GM15510 (cell line): ENCODE measurements around the gene ATP10A.

ENCODE experiments used
- POLR2A ChIP-seq: IDR thresholded peaks from 3 replicates; pipeline ENCODE4 v1.6.1; 2011; ENCODE audit warnings: borderline replicate concordance; ENCODE audit not compliant: insufficient read length; ENCODE audit errors: extremely low read depth

Gene ATP10A

DNA sequence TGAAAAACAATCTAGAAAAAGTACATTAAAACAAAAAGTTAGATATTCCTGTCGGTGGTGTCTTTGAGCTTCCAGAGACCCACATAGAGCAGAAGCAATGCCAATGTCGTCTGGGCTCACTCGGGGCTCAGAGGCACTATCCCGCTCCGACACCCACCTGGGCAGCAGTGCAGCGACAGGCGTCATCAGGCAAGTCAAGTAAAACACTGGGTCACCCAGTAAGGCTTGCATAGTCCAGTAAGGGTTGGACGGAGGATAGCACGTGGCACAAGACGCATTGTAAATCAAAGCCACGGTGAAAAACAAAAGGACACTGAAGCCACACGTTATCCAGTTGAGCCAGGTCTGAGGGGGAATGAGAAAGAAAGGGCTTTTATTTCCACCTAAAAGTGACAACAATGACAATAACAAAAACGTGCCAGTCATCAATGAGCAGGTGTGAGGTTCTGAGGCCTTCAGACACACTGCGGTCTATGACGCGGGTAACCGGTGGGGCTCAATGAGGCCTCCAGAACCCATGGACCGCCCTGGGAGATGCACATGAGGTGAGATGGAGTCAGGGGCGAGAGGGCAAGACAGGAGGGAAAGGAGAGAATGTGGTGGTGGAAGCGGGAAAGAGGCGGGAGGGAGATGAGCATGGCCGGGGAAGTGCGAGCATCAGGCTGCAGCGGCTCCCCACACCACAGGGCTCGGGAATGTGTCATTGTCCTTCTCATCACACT, 183.0 kb downstream of the ATP10A start:
- TF ChIP-seq POLR2A: no peak

DNA sequence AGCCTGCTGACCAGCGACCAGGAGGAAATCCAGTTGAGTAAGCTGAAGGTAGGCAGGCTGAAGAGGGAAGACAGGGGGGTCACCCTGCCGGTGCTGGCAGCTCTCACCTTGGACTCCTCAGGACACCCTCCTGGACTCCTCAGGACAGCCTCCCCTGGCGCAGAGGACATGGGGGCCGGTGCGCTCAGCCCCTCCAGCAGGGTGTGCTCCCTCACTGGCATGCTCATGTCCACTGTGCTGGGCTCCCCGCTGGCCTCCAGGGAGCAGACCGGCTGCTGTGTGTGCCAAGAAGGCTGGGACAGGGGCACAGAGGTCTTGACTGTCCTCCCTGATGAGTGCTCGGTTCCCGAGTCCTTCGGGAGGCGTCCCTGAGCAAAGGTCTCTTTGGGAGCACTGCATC, 183.6 kb downstream of the ATP10A start:
- no peak for TF ChIP-seq POLR2A

DNA sequence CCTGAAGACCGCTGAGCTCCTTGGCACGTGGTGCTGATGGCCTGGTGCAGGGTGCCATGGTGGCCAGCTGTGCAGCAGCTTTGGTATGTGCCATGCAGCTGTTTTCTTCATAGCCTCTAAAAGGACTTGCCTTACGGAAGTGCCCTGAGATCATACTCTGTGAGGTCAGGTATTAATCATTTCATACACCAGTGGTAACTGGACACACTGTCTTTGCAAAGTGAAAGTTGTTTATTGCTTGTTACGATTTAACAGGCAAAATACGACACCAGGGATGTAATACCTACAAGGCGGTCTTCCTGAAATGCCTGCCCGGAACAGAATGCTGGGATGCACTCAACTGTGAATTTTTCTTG, 184.6 kb downstream of the ATP10A start:
- TF ChIP-seq POLR2A: no peak

DNA sequence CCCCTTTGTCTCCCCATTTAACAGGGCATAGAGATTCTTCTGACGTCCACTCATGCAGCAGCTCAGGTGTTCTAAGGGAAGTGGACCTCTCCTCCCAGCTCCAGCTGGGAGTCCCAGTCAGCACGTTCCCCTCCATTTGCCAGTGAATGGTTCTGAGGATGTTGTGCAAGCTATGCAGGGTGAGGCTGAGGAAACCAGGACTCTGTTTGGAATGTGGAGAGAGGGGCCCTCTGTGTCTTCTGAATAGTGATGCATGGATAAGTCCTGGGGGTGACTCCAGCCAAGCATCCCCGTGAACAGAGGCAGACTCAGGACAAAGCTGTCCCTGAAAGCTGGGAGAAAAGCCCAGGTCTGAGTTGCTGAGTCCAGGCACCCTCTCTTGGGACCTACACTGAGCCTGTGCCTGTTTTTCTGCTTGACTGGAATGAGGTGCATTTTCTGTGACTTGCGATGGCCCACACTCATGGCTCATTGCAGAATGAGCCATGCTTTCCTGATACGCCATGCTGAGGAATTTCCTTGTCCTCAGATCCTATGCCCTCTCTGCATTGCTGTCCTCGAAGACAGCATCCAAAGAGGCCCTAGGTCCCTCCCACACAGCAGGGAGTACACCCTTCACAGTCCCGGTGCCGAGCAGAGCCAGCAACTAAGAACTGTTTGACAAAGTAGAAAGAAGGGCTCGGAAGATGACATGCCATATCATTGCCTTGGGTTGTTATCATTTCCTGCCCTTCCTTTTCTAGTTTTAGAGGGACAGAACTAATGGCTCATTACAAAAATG, 185.2 kb downstream of the ATP10A start:
- TF ChIP-seq POLR2A: no peak

DNA sequence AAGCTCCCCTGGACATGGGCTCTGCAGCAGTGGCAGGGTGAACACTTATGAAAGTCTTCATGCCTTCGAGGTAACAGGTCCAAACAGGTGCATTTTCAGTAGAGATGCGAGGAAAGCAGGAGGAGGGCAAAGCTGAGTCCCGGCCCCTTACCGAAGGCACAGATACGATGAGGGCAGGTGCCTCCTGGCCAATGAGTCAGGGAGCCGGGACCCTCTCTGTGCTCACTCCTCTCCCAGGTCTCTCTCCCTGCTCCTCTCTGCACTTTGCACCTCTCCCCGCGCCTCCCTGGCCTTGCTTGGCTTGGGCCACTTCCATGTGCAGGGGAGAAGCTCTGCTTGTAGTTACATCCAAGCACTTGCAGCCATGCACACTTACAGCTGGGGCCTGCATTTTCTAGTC, 187.1 kb downstream of the ATP10A start:
- no peak for TF ChIP-seq POLR2A

DNA sequence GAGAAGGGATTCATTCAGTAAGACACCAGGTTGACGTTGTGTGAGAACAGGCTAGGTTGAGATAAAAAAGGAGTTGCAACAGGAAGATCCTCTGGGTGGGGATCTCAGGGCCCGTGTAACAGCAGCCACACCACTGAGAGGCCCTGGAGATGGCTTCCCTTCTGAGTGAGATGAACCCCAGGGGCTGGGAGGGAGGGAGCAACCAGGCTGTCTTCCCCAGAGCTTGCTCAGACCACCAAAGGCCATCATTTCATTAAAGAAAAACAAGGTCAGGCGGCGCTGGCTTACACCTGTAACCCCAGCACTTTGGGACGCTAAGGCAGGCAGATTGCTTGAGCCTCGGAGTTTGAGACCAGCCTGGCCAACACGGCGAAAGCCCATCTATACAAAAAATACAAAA, 187.7 kb downstream of the ATP10A start:
- TF ChIP-seq POLR2A: no peak

DNA sequence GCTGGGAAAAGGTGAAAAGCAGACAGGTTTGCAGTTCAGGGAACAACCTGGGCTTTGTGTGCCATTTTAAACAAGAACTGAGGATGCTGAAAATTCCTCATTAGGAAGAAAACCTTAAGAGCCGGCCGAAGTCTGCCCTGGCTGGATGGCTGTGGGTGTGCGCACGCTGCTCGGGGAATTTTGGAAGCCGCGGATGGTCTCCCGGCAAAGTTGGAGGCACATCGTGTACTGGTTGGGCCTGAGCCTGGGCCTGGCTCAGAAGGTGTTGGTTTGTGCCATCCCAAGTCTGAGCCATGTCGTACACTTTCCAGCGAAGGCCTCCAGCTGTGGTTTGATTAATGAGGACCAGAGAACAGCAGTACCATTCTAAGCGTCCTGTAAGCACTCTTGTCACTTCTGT, 188.2 kb downstream of the ATP10A start:
- no peak for TF ChIP-seq POLR2A

DNA sequence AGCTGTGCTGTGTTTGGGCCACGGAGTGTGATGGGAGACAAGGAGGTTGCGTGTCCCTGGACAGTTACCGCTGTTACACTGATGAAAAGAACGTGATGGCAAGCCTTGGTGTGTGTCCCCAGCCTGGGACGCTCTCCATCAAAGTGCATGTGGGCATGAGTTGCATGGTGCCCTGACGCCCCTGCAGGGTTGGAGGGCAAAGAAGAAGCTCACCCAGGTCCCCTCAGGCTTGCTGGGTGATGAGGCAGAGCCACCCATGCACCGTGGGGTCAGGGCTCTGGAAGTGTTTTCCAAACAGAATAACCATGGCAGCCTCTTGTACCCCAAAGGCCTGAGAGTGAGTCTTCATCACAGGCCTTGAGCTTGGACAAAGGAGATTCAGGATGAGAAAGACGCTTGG, 189.2 kb downstream of the ATP10A start:
- TF ChIP-seq POLR2A: no peak

DNA sequence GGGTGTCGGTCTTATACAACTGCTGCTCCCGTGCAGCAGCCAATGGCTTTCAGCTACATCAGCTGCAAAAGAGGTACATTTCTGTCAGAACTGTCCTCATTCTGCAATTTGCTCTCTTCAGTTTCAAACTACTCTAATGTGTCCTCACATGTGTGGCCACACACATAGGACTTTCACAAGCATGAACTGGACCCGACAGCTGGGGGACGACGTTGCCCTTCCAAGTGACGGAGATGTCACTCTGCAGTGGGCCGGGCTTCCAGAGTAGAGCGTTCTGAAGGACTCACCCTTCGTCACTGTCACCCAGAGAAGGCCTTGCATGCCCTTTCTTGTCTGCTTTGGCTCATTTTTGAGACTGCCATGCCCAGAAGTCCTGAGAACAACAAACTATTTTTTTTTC, 189.8 kb downstream of the ATP10A start:
- TF ChIP-seq POLR2A: no peak

DNA sequence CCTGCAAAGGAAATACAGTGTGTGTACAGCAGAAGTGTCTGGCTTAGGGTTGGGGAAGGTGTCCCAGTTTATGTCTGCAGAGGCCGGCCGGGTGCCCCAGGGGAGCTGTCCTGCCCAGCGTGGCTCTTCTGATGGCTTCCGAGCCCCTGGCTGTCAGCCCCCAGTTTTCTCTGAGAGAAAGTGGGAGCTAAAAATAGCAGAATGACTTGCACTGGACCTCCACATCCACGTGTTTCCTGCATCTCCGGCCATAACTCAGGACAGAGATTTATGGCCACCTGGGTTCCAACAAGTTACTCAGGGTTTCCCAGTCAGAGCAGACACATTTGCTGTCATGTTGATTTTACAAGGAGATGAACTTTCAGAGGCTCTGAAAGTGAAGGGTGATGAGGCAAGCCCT, 192.0 kb downstream of the ATP10A start:
- no peak for TF ChIP-seq POLR2A

DNA sequence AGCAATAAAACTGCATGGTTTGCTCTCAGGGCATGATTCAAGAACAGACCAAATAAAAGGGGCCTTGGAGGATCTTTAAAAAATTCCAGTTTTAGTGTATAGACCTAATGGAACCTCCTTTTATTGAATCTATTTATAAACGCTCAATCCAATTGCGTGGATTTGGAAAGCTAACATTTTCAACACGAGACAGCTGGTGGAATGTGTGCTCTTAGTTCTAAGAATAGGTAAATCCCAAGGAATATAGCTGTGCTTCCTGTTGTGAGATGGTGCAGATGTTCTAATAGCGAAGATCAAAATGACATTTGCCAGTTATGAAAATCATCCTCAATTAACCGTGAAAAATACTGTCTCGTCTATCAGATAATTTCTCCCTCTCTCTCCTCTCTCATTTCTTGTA, 192.5 kb downstream of the ATP10A start:
- no peak for TF ChIP-seq POLR2A

DNA sequence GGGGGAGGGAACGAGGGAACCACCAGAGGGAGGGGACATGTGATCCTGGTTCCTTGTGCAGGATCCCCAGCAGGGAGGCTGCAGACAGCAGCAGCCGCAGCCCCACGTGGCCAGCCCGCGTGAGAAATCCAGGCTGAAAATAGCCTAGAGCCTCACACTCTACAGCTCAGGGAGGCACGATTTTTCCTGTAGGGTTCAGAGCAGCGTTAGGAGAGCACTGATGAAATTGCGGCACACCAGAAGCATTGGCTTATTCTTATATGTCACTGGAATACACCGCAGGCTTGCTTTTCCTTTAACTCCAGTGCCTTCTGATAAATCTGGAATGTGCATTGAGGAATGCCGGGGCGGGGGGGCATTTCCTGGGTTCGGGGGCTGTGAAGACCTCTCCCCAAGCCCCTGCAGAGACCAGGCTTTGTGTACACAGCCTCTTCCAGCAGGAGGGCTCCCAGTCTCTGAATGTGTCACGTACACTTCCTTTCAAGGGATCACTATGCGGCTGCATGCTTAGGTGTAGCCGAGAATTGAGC, 193.0 kb downstream of the ATP10A start:
- TF ChIP-seq POLR2A: no peak

DNA sequence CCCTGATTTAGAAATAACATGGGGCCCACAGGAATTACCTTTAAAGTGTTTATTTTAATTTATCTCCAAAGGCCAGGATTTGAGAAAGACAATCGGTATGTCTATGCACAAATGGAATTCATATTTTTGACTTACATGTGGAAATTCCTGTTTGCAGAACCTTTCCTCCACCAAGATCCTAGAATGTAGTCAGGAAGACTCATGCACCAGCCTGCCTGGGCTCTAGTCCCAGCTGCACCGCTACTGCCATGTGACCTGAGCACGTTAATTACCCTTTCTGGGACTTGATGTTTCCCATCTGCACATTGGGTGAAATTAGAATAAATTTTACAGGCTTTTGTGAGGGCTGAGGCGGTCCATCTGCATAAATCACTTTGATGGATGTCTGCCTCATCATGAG, 194.2 kb downstream of the ATP10A start:
- no peak for TF ChIP-seq POLR2A

DNA sequence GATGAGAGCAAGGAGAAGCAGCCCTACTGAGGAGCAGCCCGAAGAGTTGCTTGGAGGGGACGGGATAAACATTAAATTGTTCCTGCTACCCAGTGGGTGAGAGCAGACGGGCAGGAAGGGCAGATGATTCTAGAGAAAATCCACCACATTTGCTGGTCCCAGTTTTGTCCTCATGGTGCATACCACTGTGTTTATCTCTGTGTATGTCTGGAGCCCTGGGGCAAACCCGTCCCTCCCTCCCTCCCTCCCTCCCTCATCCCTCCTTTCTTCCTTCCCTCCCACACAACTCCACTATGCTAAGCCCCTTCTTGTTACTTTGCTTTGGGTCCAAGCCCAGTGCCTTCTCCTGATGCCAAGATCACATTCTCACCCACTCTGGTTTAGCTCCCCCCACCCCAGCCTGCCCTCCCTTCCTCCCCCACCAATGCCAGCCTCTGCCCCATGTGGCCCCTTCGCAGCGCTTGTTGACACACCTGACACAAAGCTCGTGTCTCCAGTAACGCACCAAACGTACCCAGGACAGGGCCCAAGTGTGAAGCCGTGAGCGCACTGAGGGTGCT, 194.8 kb downstream of the ATP10A start:
- no peak for TF ChIP-seq POLR2A

DNA sequence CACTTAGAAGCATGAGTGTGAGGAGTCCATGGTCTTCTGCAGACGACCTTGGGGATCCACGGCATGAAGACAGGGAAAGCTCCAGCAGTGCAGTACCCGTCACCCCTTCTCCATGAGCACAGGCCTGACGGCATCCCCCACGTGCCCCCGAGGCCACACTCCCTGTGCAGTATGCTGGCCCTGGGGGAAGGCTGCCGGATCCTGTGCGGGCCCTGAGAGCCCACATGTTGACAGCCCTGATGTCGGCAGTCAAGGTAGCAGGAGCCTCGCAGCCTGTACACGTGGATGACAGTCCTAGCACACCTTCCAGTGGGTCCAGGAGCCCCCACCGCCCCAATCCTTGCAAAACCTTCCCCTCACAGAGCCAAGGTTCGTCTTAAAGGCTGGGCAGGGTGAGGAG, 195.3 kb downstream of the ATP10A start:
- no peak for TF ChIP-seq POLR2A

DNA sequence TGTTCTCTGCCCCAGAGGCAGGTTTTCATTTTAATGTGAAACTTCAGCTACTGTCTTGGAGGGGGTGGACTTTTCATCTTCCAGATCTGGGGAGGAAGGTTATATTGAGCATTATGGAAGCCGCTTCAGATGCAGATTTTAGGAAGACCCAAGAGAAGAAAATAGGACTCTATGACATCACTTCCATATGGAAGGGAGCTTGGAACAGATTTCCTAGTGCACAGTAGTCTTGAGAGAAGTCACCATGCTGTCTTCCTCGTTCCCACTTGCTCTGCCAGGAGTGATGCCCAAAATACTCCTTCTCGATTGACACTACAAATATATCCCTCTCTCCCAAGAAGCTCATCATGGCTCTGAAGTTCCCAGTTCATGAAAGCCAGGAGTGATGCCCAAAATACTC, 197.2 kb downstream of the ATP10A start:
- no peak for TF ChIP-seq POLR2A
